Suprapubic skin (tissue), 4 donors: ENCODE measurements around the gene CDC42EP4. TPM values are rescaled to one million over a fixed set of nuclear protein-coding genes. Genes with fewer than 3 reads are reported as not detected.
A peak's percentile ranks its signal among the peaks of the same experiment; 100 is the strongest.

ENCODE experiments used
- DNase-seq, 2 donors: peaks; one replicate each; pipeline ENCODE4 v3.0.0-alpha.2; 2019; ENCODE audit warnings: low spot score in 2 of 2
- H3K27ac ChIP-seq: fragments of 200-600 bp; sonication (generic); one replicate; pipeline ENCODE4 v1.5.1; 2019
- H3K27me3 ChIP-seq: fragments of 200-600 bp; sonication (generic); one replicate; pipeline ENCODE4 v1.5.1; 2019
- H3K36me3 ChIP-seq: fragments of 200-600 bp; sonication (generic); one replicate; pipeline ENCODE4 v1.5.1; 2019
- H3K4me1 ChIP-seq: fragments of 200-600 bp; sonication (generic); one replicate; pipeline ENCODE4 v1.5.1; 2019
- H3K4me3 ChIP-seq: fragments of 200-600 bp; sonication (generic); one replicate; pipeline ENCODE4 v1.5.1; 2019; ENCODE audit warnings: mild to moderate bottlenecking
- H3K9me3 ChIP-seq: fragments of 200-600 bp; sonication (generic); one replicate; pipeline ENCODE4 v1.5.1; 2019
- CTCF ChIP-seq, 2 donors: fragments of 200-600 bp in 1 of 2; fragments of 450-650 bp in 1 of 2; sonication (generic) in 1 of 2; IDR thresholded peaks; one replicate each; pipeline ENCODE4 v1.5.1; 2016 to 2019; ENCODE audit warnings: antibody characterized with exemption in 2 of 2, mild to moderate bottlenecking in 1 of 2, moderate library complexity in 1 of 2
- EP300 ChIP-seq: sonication (generic); formaldehyde crosslinking; IDR thresholded peaks from one replicate; pipeline ENCODE4 v1.6.1; 2017; ENCODE audit warnings: antibody characterized with exemption
- POLR2A ChIP-seq, 2 donors: fragments of 450-650 bp; IDR thresholded peaks; one replicate each; pipeline ENCODE4 v1.6.1; 2017; ENCODE audit warnings: antibody characterized with exemption in 2 of 2, mild to moderate bottlenecking in 2 of 2, moderate library complexity in 2 of 2
- POLR2AphosphoS5 ChIP-seq, 3 donors: sonication (generic); formaldehyde crosslinking; IDR thresholded peaks; one replicate each; pipeline ENCODE4 v1.6.1; 2017; ENCODE audit warnings: antibody characterized with exemption in 3 of 3
- WGBS: methylation state at CpG from one replicate; pipeline ENCODE4 v1.1.5; 2018; 5-methylcytosine and 5-hydroxymethylcytosine counted together
- total RNA-seq, 4 donors: library from RNA; depleted of rRNA; stranded (reverse); fragments of >200 nt; gene quantifications; one replicate each; pipeline ENCODE4 v1.1.0, GENCODE V29; 2016

The CDC42EP4 gene
- total RNA-seq, 4 donors from 2014 or later, result 60.0 to 86.8 (median 81.5) TPM

- WGBS, result 65% methylated on average over 2 of the region's 9 CpGs
- Histone ChIP-seq H3K4me3 (no peak overlapping the region), H3K36me3 (no peaks in the 10 kb centered on the region), H3K4me1 (peaks cover 23% of the 10 kb centered on the region), H3K27ac (peak overlapping the region; percentile 59), H3K9me3 (no peaks in the 10 kb centered on the region), H3K27me3 (no peaks in the 10 kb centered on the region)
- peak; percentile 83 to 90 for DNase-seq
- TF ChIP-seq POLR2AphosphoS5 (IDR thresholded peaks at IDR 0.05) (no peak), POLR2A (IDR thresholded peaks at IDR 0.05) (no peak), EP300 (no peak), CTCF (IDR thresholded peaks at IDR 0.05) (no peak)
Measured at GRCh38 chr17:73324160-73324475, 12.3 kb upstream of the CDC42EP4 start.

GRCh38 chr17:73323409-73324159, 11.8 kb upstream of the CDC42EP4 start:
- DNase-seq, result peak in 1 of 2 donors; percentile 64
- 47% methylated on average over 4 of the region's 5 CpGs for WGBS
- TF ChIP-seq CTCF (IDR thresholded peaks at IDR 0.05) (no peak), POLR2A (IDR thresholded peaks at IDR 0.05) (peak in 1 of 2 donors; percentile 27), EP300 (no peak), POLR2AphosphoS5 (IDR thresholded peaks at IDR 0.05) (no peak)
- no peaks in the 10 kb centered on the region for H3K36me3 ChIP-seq
- no peaks in the 10 kb centered on the region for H3K27me3 ChIP-seq
- no peak overlapping the region for H3K4me3 ChIP-seq
- peaks cover 23% of the 10 kb centered on the region for H3K4me1 ChIP-seq
- H3K9me3 ChIP-seq, result no peaks in the 10 kb centered on the region
- H3K27ac ChIP-seq, result peak overlapping the region; percentile 59

- WGBS, result 72% methylated on average over 6 of the region's 6 CpGs
- Histone ChIP-seq H3K4me1 (peaks cover 44% of the 10 kb centered on the region), H3K9me3 (no peaks in the 10 kb centered on the region), H3K27ac (no peak overlapping the region), H3K36me3 (no peaks in the 10 kb centered on the region), H3K27me3 (no peaks in the 10 kb centered on the region), H3K4me3 (no peak overlapping the region)
- peak in 1 of 2 donors; percentile 69 for DNase-seq
- no peak for TF ChIP-seq POLR2AphosphoS5 (IDR thresholded peaks at IDR 0.05)
- TF ChIP-seq CTCF (IDR thresholded peaks at IDR 0.05), result no peak
- no peak for TF ChIP-seq POLR2A (IDR thresholded peaks at IDR 0.05)
- TF ChIP-seq EP300, result no peak
Measured at GRCh38 chr17:73320601-73321264, 8.9 kb upstream of the CDC42EP4 start.

- H3K36me3 ChIP-seq, result no peaks in the 10 kb centered on the region
- no peaks in the 10 kb centered on the region for H3K9me3 ChIP-seq
- TF ChIP-seq POLR2AphosphoS5 (IDR thresholded peaks at IDR 0.05) (no peak), EP300 (no peak), POLR2A (IDR thresholded peaks at IDR 0.05) (no peak), CTCF (IDR thresholded peaks at IDR 0.05) (no peak)
- 91% methylated on average over 3 of the region's 3 CpGs for WGBS
- no peak overlapping the region for H3K27ac ChIP-seq
- H3K27me3 ChIP-seq, result no peaks in the 10 kb centered on the region
- no peak for DNase-seq
- peaks cover 39% of the 10 kb centered on the region for H3K4me1 ChIP-seq
- no peak overlapping the region for H3K4me3 ChIP-seq
Measured at GRCh38 chr17:73319766-73320165, 8.0 kb upstream of the CDC42EP4 start.

DNA sequence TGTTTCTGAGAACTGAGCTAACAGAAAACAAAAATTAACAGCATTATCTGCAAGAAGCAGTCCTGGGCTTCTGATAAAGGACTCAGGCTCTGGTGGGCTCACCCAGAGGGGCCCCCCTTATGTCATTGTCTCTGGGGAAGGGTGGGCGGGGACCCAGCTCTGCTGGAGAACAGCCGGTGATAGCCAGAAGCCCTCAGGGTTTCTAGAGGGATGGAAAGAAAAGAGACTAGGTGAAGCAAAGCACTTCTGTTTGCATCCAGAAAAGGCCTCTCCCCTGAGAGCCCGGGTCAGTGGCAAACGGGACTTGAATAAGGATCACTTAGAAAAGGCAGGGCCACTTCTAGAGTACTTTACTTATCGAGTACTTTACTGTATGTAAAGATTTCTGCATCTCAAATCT, 7.0 kb upstream of the CDC42EP4 start:
- H3K27ac ChIP-seq, result no peak overlapping the region
- no peak for DNase-seq
- no peaks in the 10 kb centered on the region for H3K9me3 ChIP-seq
- 59% methylated on average over 5 of the region's 5 CpGs for WGBS
- H3K4me1 ChIP-seq, result peaks cover 29% of the 10 kb centered on the region
- H3K27me3 ChIP-seq, result no peaks in the 10 kb centered on the region
- TF ChIP-seq POLR2AphosphoS5 (IDR thresholded peaks at IDR 0.05), result no peak
- TF ChIP-seq CTCF (IDR thresholded peaks at IDR 0.05), result no peak
- TF ChIP-seq POLR2A (IDR thresholded peaks at IDR 0.05), result no peak
- TF ChIP-seq EP300, result no peak
- H3K36me3 ChIP-seq, result no peaks in the 10 kb centered on the region
- no peak overlapping the region for H3K4me3 ChIP-seq
